SK-N-DZ (cell line): ENCODE data around the gene HDGF.

Experiments
- DNase-seq: peaks from one replicate; pipeline ENCODE4 v3.0.0-alpha.2; 2015; ENCODE audit warnings: low spot score

HDGF gene

GRCh38 chr1:156746728-156747631 lies 4.5 kb downstream of the HDGF start:
- peak; percentile 94 for DNase-seq

GRCh38 chr1:156746406-156746727 lies 5.1 kb downstream of the HDGF start:
- DNase-seq, result no peak

GRCh38 chr1:156745881-156746280 lies 5.6 kb downstream of the HDGF start:
- DNase-seq, result no peak

GRCh38 chr1:156744786-156745419 lies 6.6 kb downstream of the HDGF start:
- DNase-seq, result no peak

- no peak for DNase-seq
Measured at GRCh38 chr1:156744344-156744743, 7.1 kb downstream of the HDGF start.

GRCh38 chr1:156743367-156744302 lies 7.8 kb downstream of the HDGF start:
- DNase-seq, result no peak

- DNase-seq, result no peak
Measured at GRCh38 chr1:156742801-156743200, 8.7 kb downstream of the HDGF start.

- no peak for DNase-seq
Measured at GRCh38 chr1:156742017-156742416, 9.5 kb downstream of the HDGF start.

- no peak for DNase-seq
Measured at GRCh38 chr1:156741481-156741983, 9.9 kb downstream of the HDGF start.

- DNase-seq, result peak; percentile 100
Measured at GRCh38 chr1:156740741-156741480, 10.6 kb downstream of the HDGF start, which contains the start of gene MRPL24. MRPL24 (minus strand) TSS chr1:156741088; CDS start chr1:156738704, 2,384 bp downstream.

- no peak for DNase-seq
Measured at GRCh38 chr1:156740237-156740740, 11.2 kb downstream of the HDGF start.

- DNase-seq, result no peak
Measured at GRCh38 chr1:156738916-156739315, 12.6 kb downstream of the HDGF start.

- DNase-seq, result no peak
Measured at GRCh38 chr1:156738407-156738806, 13.1 kb downstream of the HDGF start.

GRCh38 chr1:156733989-156734584 lies 17.4 kb downstream of the HDGF start:
- DNase-seq, result no peak

- DNase-seq, result peak; percentile 99
Measured at GRCh38 chr1:156728599-156729462, 22.6 kb downstream of the HDGF start, which contains the start of gene ISG20L2. ISG20L2 (minus strand) TSS chr1:156728766; CDS start chr1:156727652, 1,114 bp downstream.

- peak; percentile 88 for DNase-seq
Measured at GRCh38 chr1:156727926-156728598, 23.4 kb downstream of the HDGF start, which contains the start of gene METTL25B. METTL25B (plus strand) TSS chr1:156728469; CDS start chr1:156729105, 636 bp downstream.

- no peak for DNase-seq
Measured at GRCh38 chr1:156727492-156727891, 24.0 kb downstream of the HDGF start.

GRCh38 chr1:156726549-156727226 lies 24.8 kb downstream of the HDGF start:
- DNase-seq, result peak; percentile 68
